NCI-H345 (cell line): ENCODE data around the gene CRNN.

Source experiments
- DNase-seq: peaks from one replicate; lab custom pipeline; 2025; lab: John Stamatoyannopoulos, UW

Gene CRNN

GRCh38 chr1:152413909-152414308 is at the start of gene CRNN:
CRNN (minus strand) TSS chr1:152414263; CDS start chr1:152412233, 2,030 bp downstream.
- DNase-seq = no peak

- no peak for DNase-seq
Measured at GRCh38 chr1:152462636-152463035, 48.6 kb upstream of the CRNN start.

GRCh38 chr1:152461544-152461943 is 47.5 kb upstream of the CRNN start:
- DNase-seq = no peak

- no peak for DNase-seq
Measured at GRCh38 chr1:152460529-152460899, 46.5 kb upstream of the CRNN start.

- peak; percentile 10 for DNase-seq
Measured at GRCh38 chr1:152459596-152460528, 45.8 kb upstream of the CRNN start.

GRCh38 chr1:152458384-152459185 is 44.5 kb upstream of the CRNN start:
- DNase-seq = peak; percentile 53

- DNase-seq = no peak
Measured at GRCh38 chr1:152457561-152457960, 43.5 kb upstream of the CRNN start.

GRCh38 chr1:152457071-152457470 is 43.0 kb upstream of the CRNN start:
- DNase-seq = no peak

- no peak for DNase-seq
Measured at GRCh38 chr1:152451254-152451653, 37.2 kb upstream of the CRNN start.

- DNase-seq = no peak
Measured at GRCh38 chr1:152449661-152450060, 35.6 kb upstream of the CRNN start.

GRCh38 chr1:152448496-152448895 is 34.4 kb upstream of the CRNN start:
- no peak for DNase-seq

- no peak for DNase-seq
Measured at GRCh38 chr1:152448095-152448494, 34.0 kb upstream of the CRNN start.

- no peak for DNase-seq
Measured at GRCh38 chr1:152447484-152447883, 33.4 kb upstream of the CRNN start.

- no peak for DNase-seq
Measured at GRCh38 chr1:152444045-152444444, 30.0 kb upstream of the CRNN start.

GRCh38 chr1:152442765-152443164 is 28.7 kb upstream of the CRNN start:
- DNase-seq = no peak

- no peak for DNase-seq
Measured at GRCh38 chr1:152442301-152442700, 28.2 kb upstream of the CRNN start.

GRCh38 chr1:152441756-152442155 is 27.7 kb upstream of the CRNN start:
- DNase-seq = no peak

GRCh38 chr1:152440635-152441471 is 26.8 kb upstream of the CRNN start:
- peak; percentile 17 for DNase-seq

GRCh38 chr1:152436593-152437496 is 22.8 kb upstream of the CRNN start:
- DNase-seq = no peak

- no peak for DNase-seq
Measured at GRCh38 chr1:152427458-152427857, 13.4 kb upstream of the CRNN start.

- DNase-seq = no peak
Measured at GRCh38 chr1:152426731-152427130, 12.7 kb upstream of the CRNN start.
